Upper lobe of left lung (tissue), 4 donors: Measurements from ENCODE around the gene MCRIP1.

Experiments
- CTCF ChIP-seq, 6 experiments: fragments of 450-650 bp in 4 of 6; fragments of 200-600 bp in 2 of 6; sonication (generic) in 2 of 6; IDR thresholded peaks; one replicate each; pipeline ENCODE4 v1.5.1; 2016 to 2019; ENCODE audit warnings: antibody characterized with exemption in 6 of 6
- EP300 ChIP-seq, 4 donors: sonication (generic); formaldehyde crosslinking; IDR thresholded peaks; one replicate each; pipeline ENCODE4 v1.5.1; 2017; ENCODE audit warnings: antibody characterized with exemption in 4 of 4, control low read depth in 2 of 4
- POLR2A ChIP-seq, 4 donors: fragments of 450-650 bp; IDR thresholded peaks; one replicate each; pipeline ENCODE4 v1.5.1; 2016 to 2017; ENCODE audit warnings: antibody characterized with exemption in 4 of 4, mild to moderate bottlenecking in 2 of 4
- POLR2AphosphoS5 ChIP-seq, 2 donors: sonication (generic); formaldehyde crosslinking; IDR thresholded peaks; one replicate each; pipeline ENCODE4 v1.5.1; 2017; ENCODE audit warnings: antibody characterized with exemption in 2 of 2

GRCh38 chr17:81868674-81869220 lies 35.7 kb upstream of the MCRIP1 start:
- TF ChIP-seq POLR2AphosphoS5 (IDR thresholded peaks at IDR 0.05): no peak
- TF ChIP-seq POLR2A (IDR thresholded peaks at IDR 0.05): no peak
- no peak for TF ChIP-seq CTCF (IDR thresholded peaks at IDR 0.05)
- TF ChIP-seq EP300 (IDR thresholded peaks at IDR 0.05): no peak
